Smooth muscle cell (in vitro differentiated cells): Measurements from ENCODE around the gene GLI1. TPM values are rescaled to one million over a fixed set of nuclear protein-coding genes. Genes with fewer than 3 reads are reported as not detected.
"Not testable (repeated sequence)": the region's sequence is repeated elsewhere in the genome, so short reads cannot be mapped to it uniquely, and the experiment has no call there.

Source experiments
- DNase-seq: peaks from one replicate; lab custom pipeline; 2025; ENCODE audit not compliant: unreplicated experiment; lab: John Stamatoyannopoulos, UW
- H2AFZ ChIP-seq: fragments of 200-600 bp; sonication (generic); 2 replicates; pipeline ENCODE4 v1.6.0; 2016; ENCODE audit warnings: antibody characterized with exemption, low read depth, mild to moderate bottlenecking
- H3F3A ChIP-seq: fragments of 200-600 bp; sonication (generic); 2 replicates; pipeline ENCODE4 v1.6.0; 2017; ENCODE audit warnings: antibody characterized with exemption, low read depth
- H3K27ac ChIP-seq: fragments of 200-600 bp; sonication (generic); 2 replicates; pipeline ENCODE4 v1.5.1; 2016; ENCODE audit warnings: low read depth, mild to moderate bottlenecking
- H3K27me3 ChIP-seq: fragments of 200-600 bp; sonication (generic); 2 replicates; pipeline ENCODE4 v1.6.1; 2016; ENCODE audit warnings: low read depth, mild to moderate bottlenecking
- H3K36me3 ChIP-seq: fragments of 200-600 bp; sonication (generic); 2 replicates; pipeline ENCODE4 v1.5.1; 2016; ENCODE audit warnings: low read depth
- H3K4me1 ChIP-seq: fragments of 200-600 bp; sonication (generic); 2 replicates; pipeline ENCODE4 v1.5.1; 2016; ENCODE audit warnings: low read depth
- H3K4me2 ChIP-seq: fragments of 200-600 bp; sonication (generic); 2 replicates; pipeline ENCODE4 v1.6.0; 2016; ENCODE audit warnings: mild to moderate bottlenecking
- H3K4me3 ChIP-seq: fragments of 200-600 bp; sonication (generic); 2 replicates; pipeline ENCODE4 v1.5.1; 2016; ENCODE audit warnings: mild to moderate bottlenecking
- H3K79me2 ChIP-seq: fragments of 200-600 bp; sonication (generic); 2 replicates; pipeline ENCODE4 v1.6.0; 2016; ENCODE audit warnings: low read depth, mild to moderate bottlenecking
- H3K9ac ChIP-seq: fragments of 200-600 bp; sonication (generic); 2 replicates; pipeline ENCODE4 v1.6.0; 2016; ENCODE audit warnings: low read depth
- H3K9me3 ChIP-seq: fragments of 200-600 bp; sonication (generic); replicated peaks from 2 replicates; pipeline ENCODE4 v1.5.1; 2016; ENCODE audit warnings: low read depth
- H4K20me1 ChIP-seq: fragments of 200-600 bp; sonication (generic); 2 replicates; pipeline ENCODE4 v1.6.0; 2016; ENCODE audit warnings: low read depth
- WGBS: methylation state at CpG from one replicate; pipeline ENCODE4 v1.1.7; 2016; ENCODE audit warnings: low lambda C conversion rate; 5-methylcytosine and 5-hydroxymethylcytosine counted together
- polyA plus RNA-seq: library from polyadenylated mRNA; unstranded; fragments of >200 nt; fragmentation: Nextera tagmentation; extraction: Ambion mirVana; gene quantifications from 2 replicates; pipeline ENCODE4 v1.2.1, GENCODE V29; 2016
- total RNA-seq: library from RNA; depleted of rRNA; stranded (reverse); fragments of >200 nt; gene quantifications from 2 replicates; pipeline ENCODE4 v1.2.3, GENCODE V29; 2014
- TF ChIP-seq, protein P1 (sequence below): fragments of 200-600 bp; sonication (generic); IDR thresholded peaks from 2 replicates; pipeline ENCODE4 v1.5.1; 2017; ENCODE audit warnings: borderline replicate concordance, mild to moderate bottlenecking, antibody characterized with exemption; ENCODE audit not compliant: insufficient read depth, poor library complexity, severe bottlenecking

GLI1 gene
- total and polyA plus RNA-seq, 2 experiments from 2014 or later, result 0.50 to 1.4 TPM

DNA sequence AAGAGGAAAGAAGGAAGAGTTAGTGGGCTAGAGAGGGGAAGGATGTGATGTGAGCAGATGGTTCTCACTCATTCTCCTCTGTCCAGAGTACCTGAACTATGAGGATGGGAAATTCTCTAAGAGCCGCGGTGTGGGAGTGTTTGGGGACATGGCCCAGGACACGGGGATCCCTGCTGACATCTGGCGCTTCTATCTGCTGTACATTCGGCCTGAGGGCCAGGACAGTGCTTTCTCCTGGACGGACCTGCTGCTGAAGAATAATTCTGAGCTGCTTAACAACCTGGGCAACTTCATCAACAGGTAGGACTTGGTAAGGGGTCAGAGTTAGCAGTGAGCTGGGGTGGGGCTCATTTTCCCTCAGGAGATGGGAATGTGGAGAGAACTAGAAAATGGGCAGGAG is 53.1 kb downstream of the GLI1 start:
- WGBS, result 95% methylated on average over 6 of the region's 6 CpGs
- H3K4me3 ChIP-seq, result no peak overlapping the region
- peaks cover 5% of the 10 kb centered on the region for H3K36me3 ChIP-seq

DNA sequence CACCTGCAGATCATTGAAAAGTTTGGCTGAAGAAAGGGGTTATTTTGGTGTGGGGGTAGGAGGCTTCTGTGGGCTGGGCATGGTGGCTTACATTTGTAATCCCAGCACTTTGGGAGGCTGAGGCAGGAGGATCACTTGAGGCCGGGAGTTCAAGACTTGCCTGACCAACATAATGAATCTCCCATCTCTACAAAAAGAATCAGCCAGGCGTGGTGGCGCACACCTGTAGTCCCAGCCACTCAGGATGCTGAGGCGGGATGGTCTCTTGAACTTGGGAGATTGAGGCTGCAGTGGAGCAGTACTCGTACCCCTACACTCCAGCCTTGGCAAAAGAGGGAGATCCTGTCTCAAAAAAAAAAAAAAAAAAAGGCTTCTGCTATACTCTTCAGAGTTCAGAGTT is 53.7 kb downstream of the GLI1 start:
- WGBS, result 93% methylated on average over 5 of the region's 5 CpGs
- Histone ChIP-seq H3K9me3 (no peaks in the 10 kb centered on the region), H3F3A (peaks cover 60% of the 10 kb centered on the region), H3K4me1 (no peaks in the 10 kb centered on the region), H3K9ac (no peak overlapping the region), H3K36me3 (peaks cover 5% of the 10 kb centered on the region), H3K4me3 (no peak overlapping the region), H3K27ac (no peak overlapping the region), H3K79me2 (peaks cover 15% of the 10 kb centered on the region), H4K20me1 (peaks cover 34% of the 10 kb centered on the region), H3K27me3 (no peaks in the 10 kb centered on the region), H2AFZ (no peak overlapping the region), H3K4me2 (no peak overlapping the region)
- TF ChIP-seq, protein P1, sequence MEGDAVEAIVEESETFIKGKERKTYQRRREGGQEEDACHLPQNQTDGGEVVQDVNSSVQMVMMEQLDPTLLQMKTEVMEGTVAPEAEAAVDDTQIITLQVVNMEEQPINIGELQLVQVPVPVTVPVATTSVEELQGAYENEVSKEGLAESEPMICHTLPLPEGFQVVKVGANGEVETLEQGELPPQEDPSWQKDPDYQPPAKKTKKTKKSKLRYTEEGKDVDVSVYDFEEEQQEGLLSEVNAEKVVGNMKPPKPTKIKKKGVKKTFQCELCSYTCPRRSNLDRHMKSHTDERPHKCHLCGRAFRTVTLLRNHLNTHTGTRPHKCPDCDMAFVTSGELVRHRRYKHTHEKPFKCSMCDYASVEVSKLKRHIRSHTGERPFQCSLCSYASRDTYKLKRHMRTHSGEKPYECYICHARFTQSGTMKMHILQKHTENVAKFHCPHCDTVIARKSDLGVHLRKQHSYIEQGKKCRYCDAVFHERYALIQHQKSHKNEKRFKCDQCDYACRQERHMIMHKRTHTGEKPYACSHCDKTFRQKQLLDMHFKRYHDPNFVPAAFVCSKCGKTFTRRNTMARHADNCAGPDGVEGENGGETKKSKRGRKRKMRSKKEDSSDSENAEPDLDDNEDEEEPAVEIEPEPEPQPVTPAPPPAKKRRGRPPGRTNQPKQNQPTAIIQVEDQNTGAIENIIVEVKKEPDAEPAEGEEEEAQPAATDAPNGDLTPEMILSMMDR, result no peak
- DNase-seq, result no peak

More for the DNA sequence above, 53.1 kb downstream of the GLI1 start:
- no peak for DNase-seq
- Histone ChIP-seq H2AFZ (no peak overlapping the region), H3K27me3 (no peaks in the 10 kb centered on the region), H3K79me2 (peaks cover 9% of the 10 kb centered on the region), H3K27ac (no peak overlapping the region), H3K4me1 (no peaks in the 10 kb centered on the region), H3K9ac (no peak overlapping the region), H4K20me1 (peaks cover 28% of the 10 kb centered on the region), H3K4me2 (no peak overlapping the region), H3K9me3 (no peaks in the 10 kb centered on the region), H3F3A (peaks cover 54% of the 10 kb centered on the region)
- TF ChIP-seq, protein P1, result no peak

DNA sequence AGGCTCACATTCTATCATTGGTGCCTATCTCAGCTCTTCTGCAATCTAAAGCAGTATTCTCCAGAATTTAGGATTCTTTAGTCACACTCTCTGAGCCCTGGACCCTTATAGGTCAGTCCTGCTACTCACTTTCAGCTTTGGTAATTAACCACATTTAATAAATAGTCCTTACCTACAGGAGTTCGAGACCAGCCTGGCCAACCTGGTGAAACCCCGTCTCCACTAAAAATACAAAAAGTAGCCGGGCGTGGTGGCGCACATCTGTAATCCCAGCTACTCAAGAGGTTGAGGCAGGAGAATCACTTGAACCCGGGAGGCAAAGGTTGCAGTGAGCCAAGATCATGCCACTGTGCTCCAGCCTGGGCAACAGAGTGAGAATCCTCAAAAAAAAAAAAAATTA is 54.1 kb downstream of the GLI1 start:
- peaks cover 38% of the 10 kb centered on the region for H4K20me1 ChIP-seq
- WGBS, result 98% methylated on average over 6 of the region's 6 CpGs
- H3K9ac ChIP-seq, H3K9me3 ChIP-seq, H3K4me3 ChIP-seq, H3K27me3 ChIP-seq, H3K4me1 ChIP-seq, H2AFZ ChIP-seq, DNase-seq, H3K27ac ChIP-seq, H3K36me3 ChIP-seq, H3K4me2 ChIP-seq: not testable (repeated sequence)
- H3F3A ChIP-seq, result peaks cover 62% of the 10 kb centered on the region
- H3K79me2 ChIP-seq, result peaks cover 19% of the 10 kb centered on the region

DNA sequence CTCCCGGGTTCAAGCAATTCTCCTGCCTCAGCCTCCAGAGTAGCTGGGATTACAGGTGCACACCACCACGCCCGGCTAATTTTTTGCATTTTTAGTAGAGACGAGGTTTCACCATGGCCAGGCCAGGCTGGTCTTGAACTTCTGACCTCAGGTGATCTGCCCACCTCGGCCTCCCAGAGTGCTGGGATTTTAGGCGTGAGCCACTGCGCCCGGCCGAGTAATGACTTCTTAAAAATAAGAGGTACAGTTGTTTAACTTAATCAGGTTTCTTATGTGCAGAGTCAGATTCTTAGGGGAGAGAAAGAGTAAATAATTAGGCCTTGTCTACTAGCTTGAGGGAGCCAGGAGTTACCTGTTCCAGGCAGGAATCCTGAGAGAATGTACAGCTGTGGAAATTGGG is 54.7 kb downstream of the GLI1 start:
- not testable (repeated sequence) for H3K9me3 ChIP-seq, DNase-seq, H3K4me3 ChIP-seq, H3K27me3 ChIP-seq, H2AFZ ChIP-seq, H3K36me3 ChIP-seq, H3K9ac ChIP-seq, H3K4me2 ChIP-seq, H3K4me1 ChIP-seq, H3K27ac ChIP-seq
- Histone ChIP-seq H3K79me2 (peaks cover 25% of the 10 kb centered on the region), H4K20me1 (peaks cover 43% of the 10 kb centered on the region), H3F3A (peaks cover 67% of the 10 kb centered on the region)
- 98% methylated on average over 9 of the region's 9 CpGs for WGBS
